ENCODE data around the gene CTH.
"Not testable (repeated sequence)": the region's sequence is repeated elsewhere in the genome, so short reads cannot be mapped to it uniquely, and the experiment has no call there.

The CTH gene

DNA sequence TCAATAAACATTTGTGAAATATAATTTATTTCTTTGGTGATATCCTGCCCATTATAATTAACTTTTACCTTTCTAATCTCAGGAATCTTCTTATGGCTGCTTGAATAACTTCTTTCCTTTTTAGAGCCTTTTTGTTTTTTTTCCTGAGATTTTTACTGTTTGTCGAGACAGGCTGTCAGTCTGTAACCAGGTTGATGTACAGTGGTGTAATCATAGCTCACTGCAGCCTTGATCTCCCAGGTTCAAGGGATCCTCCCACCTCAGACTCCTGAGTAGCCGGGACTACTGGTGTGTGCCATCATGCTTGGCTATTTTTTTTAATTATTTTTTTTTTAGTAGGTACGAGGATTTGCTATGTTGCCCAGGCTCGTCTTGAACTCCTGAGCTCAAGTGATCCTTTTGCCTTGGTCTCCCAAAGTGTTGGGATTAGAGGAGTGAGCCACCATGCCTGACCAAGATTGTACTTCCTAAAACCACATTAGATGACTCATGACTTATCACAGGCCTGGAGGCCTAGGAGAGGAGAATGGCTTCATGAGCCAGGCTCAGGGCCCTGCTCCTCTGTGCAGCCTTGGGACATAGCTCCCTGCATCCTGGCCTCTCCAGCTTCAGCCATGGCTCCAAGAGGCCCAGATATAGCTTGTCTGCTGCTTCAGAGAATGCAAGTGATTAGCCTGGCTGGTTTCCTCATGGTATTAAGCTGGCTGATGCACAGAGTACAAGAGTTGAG is 48.6 kb downstream of the CTH start:
- DNase-seq = no peak

DNA sequence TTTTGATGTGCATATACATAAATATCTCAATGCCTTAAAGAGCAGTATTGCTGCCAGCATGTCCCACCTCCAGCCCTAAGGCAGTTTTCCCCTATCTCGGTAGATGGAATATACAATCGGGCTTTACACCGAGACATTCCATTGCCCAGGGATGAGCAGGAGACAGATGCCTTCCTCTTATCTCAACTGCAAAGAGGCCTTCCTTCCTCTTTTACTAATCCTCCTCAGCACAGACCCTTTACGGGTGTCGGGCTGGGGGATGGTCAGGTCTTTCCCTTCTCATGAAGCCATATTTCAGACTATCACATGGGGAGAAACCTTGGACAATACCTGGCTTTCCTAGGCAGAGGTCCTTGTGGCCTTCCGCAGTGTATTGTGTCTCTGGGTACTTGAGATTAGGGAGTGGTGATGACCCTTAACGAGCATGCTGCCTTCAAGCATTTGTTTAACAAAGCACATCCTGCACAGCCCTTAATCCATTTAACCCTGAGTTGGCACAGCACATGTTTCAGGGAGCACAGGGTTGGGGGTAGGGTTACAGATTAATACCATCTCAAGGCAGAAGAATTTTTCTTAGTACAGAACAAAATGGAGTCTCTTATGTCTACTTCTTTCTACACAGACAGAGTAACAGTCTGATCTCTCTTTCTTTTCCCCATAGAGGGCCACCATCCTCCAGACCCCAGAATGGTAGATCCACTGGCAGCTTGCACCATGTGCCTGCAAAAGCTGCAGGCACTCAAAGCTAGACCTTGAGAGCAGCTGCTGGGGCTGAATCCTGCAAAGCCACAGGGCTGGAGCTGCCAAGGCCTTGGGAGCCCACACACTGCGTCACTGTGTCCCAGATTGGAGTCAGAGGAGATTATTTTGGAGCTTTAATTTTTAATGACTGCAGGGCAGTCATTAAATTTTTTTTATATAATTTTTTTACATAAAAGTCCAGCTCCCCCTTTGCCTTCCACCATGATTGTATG is 50.0 kb downstream of the CTH start:
- not testable (repeated sequence) for DNase-seq

GRCh38 chr1:70462611-70463010 is 51.5 kb downstream of the CTH start:
- no peak for DNase-seq

- DNase-seq = no peak
These were observed 54.8 kb downstream of the CTH start for GRCh38 chr1:70465911-70466310.

DNA sequence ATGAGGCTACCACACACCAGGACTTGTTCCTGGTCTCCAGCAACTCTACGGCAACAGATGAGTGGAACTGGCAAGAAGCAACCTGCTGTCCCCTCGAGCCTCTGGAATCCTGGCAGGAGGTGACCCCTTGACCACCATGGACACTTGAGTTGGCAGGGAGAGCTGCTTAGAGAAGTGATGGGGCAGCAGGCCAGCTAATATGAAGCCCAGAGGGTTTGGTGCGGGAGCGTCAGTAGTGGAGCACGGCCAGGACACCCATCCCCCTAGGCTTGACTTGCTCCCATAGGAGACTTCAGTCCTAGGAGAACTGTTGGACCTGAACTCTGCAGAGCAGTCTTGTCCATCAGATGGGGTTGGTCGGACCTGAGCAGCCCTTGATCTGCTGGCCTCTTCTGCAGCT is 56.5 kb downstream of the CTH start:
- DNase-seq = no peak

GRCh38 chr1:70468180-70468579 is 57.1 kb downstream of the CTH start:
- DNase-seq = no peak

- DNase-seq = not testable (repeated sequence)
These were observed 58.1 kb downstream of the CTH start for GRCh38 chr1:70469184-70469583.

- no peak for DNase-seq
These were observed 64.0 kb downstream of the CTH start for GRCh38 chr1:70475023-70475422.

DNA sequence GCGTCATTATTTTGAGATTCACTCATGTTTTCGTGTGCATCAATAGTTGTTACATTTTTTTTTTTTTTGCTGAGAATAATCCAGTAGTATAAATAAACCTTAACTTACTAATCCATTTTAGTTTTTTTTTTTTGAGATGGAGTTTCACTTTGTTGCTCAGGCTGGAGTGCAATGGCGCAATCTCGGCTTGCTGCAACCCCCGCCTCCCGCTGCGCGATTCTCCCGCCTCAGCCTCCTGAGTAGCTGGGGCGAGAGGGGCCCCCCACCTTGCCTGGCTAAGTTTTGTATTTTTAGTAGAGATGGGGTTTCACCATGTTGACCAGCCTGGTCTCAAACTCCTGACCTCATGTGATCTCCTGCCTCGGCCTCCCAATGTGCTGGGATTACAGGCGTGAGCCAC is 66.0 kb downstream of the CTH start:
- no peak for DNase-seq

GRCh38 chr1:70477905-70478304 is 66.8 kb downstream of the CTH start:
- DNase-seq = not testable (repeated sequence)

GRCh38 chr1:70483342-70483741 is 72.3 kb downstream of the CTH start:
- DNase-seq = no peak

DNA sequence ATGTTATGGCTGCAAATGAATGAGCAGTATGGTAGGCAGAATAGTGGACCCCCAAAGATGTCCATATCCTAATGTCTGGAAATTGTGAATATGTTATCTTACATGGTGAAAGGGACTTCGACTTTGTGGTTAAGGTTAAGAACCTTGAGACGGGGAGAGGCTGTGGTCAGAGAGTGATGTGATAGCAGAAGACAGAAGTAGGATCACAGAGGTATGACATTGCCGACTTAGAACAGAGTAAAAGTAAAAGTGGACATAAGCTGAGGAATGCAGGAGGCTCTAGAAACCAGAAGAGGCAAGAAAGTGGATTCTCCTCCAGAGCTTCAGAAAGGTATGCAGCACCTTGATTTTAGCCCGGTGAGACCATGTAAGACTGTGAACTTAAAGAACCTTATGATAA is 74.6 kb downstream of the CTH start:
- no peak for DNase-seq

GRCh38 chr1:70486676-70487458 is 75.8 kb downstream of the CTH start:
- no peak for DNase-seq

GRCh38 chr1:70487459-70487815 is 76.4 kb downstream of the CTH start:
- DNase-seq = no peak

DNA sequence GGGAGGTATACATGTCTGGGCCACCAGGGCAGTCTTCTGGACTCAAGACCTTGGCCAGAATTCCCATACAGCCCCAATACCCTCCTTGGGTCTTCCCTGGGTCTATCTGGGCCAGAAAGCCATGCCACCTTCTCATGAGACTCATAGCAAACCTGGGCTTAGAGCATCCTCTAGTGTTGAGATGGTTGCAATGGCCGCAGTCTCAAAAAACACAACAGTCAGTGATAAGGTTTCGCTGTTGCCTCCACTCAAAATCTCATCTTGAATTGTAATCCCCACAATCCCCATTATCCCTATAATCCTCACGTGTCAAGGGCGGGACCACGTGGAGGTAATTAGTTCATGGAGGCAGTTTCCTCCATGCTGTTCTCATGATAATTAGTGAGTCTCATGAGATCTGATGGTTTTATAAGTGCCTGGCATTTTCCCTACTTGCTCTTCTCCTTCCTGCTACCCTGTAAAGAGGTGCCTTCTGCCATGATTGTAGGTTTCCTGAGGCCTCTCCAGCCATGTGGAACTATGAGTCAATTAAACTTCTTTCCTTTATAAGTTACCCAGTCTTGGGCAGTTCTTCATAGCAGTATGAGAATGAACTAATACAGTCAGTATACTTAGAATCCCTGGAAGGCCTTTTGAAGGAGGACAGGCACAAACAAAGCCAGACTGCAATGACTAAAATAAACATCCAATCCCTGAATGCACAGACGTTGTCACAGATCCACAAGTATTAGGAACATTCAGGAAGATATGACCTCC is 77.0 kb downstream of the CTH start:
- DNase-seq = peak; percentile 16

Data from NCI-H1436 treated with DMSO at 0.1 percent for 48 hours (cell line).